HUES6 (cell line): Measurements from ENCODE around the gene C6.

Experiments used
- H3K27ac ChIP-seq: 2 replicates; pipeline ENCODE4 v1.7.0; 2013; ENCODE audit warnings: low read depth, mild to moderate bottlenecking, low read length, inconsistent platforms
- H3K27me3 ChIP-seq: 2 replicates; pipeline ENCODE4 v1.6.1; 2013; ENCODE audit warnings: low read length; ENCODE audit not compliant: control insufficient read depth, insufficient read depth
- H3K36me3 ChIP-seq: 2 replicates; pipeline ENCODE4 v1.6.1; 2013; ENCODE audit warnings: low read length; ENCODE audit not compliant: control insufficient read depth, insufficient read depth
- H3K4me1 ChIP-seq: 2 replicates; pipeline ENCODE4 v1.6.1; 2013; ENCODE audit warnings: low read length; ENCODE audit not compliant: control insufficient read depth, insufficient read depth
- H3K4me3 ChIP-seq: 2 replicates; pipeline ENCODE4 v1.5.1; 2013; ENCODE audit warnings: low read depth, low read length
- H3K9ac ChIP-seq: one replicate; pipeline ENCODE4 v1.6.1; 2013; ENCODE audit warnings: mild to moderate bottlenecking, low read length
- H3K9me3 ChIP-seq: 2 replicates; pipeline ENCODE4 v1.6.1; 2013; ENCODE audit warnings: low read depth, low read length; ENCODE audit not compliant: control insufficient read depth, insufficient read depth

Gene C6

DNA sequence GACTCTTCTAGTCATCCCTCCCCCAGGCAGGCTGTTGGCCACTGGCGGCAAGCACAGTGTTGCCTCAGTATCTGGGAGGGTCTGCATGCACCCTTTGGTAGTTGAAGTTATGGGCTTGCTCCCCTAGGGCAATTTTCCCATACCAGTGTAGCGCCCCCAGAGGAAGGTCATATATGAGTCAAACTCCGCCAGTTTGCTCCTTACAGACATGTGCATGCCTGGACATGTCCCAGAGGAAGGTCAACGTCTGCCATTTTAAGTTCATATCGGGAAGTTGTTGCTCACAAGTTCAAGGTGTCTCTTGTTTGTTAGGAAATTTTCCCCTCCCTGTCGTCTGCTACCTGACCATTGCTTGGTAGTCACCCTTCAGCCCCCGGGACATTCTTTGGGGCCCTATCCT, 90.9 kb downstream of the C6 start:
- Histone ChIP-seq H3K9ac (no peak overlapping the region), H3K27ac (0 out of 2 replicates have a peak overlapping the region, but pooled peaks have one; percentile 12), H3K36me3 (no peaks in the 10 kb centered on the region), H3K4me3 (no peak overlapping the region), H3K4me1 (no peaks in the 10 kb centered on the region), H3K27me3 (no peaks in the 10 kb centered on the region), H3K9me3 (peaks cover 7% of the 10 kb centered on the region)

DNA sequence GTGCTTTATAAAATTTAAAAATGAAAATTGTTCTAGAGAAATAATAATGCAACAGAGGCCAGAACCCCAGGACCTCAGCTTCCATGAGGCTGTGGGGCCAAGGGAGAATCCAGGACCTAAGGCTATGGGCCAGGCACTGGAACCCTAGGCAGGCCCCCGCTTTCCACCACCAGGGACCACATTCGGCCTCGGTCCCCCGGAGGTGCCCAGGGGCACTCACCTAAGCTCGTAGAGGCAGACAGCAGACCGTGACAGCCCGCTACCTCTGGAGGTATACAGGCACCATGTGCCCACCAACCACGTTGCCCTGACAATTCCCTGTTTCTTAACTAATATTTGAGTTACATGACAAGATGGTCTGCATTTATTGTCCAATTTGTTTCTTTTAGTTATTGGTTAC, 92.7 kb downstream of the C6 start:
- Histone ChIP-seq H3K27me3 (no peaks in the 10 kb centered on the region), H3K4me1 (no peaks in the 10 kb centered on the region), H3K36me3 (no peaks in the 10 kb centered on the region), H3K27ac (no peak overlapping the region), H3K9ac (no peak overlapping the region), H3K9me3 (peaks cover 7% of the 10 kb centered on the region), H3K4me3 (no peak overlapping the region)

DNA sequence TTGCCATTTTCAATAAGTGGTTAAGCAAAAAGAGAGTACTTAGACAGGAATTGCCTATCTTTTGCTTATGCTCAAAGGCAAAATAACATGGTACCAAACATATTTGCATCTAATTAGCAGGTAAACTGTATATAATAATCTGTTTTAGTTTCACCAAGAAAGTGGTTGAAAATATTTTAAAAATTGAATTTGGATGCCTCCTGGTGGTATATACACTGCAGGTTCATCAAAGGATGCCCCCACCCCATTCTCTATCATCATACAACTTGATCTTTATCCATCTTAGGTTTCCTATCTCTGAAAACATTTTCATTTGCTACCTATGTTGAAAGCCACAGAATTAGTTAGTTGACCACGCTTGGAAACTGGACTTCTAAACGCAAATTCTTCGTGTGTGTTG, 95.2 kb downstream of the C6 start:
- Histone ChIP-seq H3K27ac (no peak overlapping the region), H3K4me3 (no peak overlapping the region), H3K36me3 (no peaks in the 10 kb centered on the region), H3K9me3 (peaks cover 7% of the 10 kb centered on the region), H3K27me3 (no peaks in the 10 kb centered on the region), H3K9ac (no peak overlapping the region), H3K4me1 (no peaks in the 10 kb centered on the region)

DNA sequence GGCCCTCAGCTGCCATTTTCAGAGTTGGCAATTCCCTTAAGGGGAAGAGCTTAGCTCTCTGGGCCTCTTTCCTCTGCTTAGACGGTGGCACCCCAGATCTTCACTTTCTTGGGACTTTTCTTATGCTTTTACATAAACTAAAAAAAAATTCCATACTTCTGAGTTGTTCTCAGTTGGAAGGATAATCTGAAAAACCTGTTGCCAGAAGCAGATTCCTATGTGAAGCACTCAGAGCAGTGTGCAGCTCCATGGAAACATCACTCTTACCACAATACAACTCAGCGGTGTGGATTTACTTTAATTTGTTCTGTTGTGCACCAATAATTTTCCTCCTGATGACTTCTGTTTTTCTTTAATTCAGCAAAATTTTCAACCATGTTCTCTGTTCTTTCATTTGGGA, 98.1 kb downstream of the C6 start:
- H3K9ac ChIP-seq: no peak overlapping the region
- no peak overlapping the region for H3K4me3 ChIP-seq
- no peak overlapping the region for H3K27ac ChIP-seq
- no peaks in the 10 kb centered on the region for H3K9me3 ChIP-seq
- H3K27me3 ChIP-seq: no peaks in the 10 kb centered on the region
- no peaks in the 10 kb centered on the region for H3K4me1 ChIP-seq
- no peaks in the 10 kb centered on the region for H3K36me3 ChIP-seq

DNA sequence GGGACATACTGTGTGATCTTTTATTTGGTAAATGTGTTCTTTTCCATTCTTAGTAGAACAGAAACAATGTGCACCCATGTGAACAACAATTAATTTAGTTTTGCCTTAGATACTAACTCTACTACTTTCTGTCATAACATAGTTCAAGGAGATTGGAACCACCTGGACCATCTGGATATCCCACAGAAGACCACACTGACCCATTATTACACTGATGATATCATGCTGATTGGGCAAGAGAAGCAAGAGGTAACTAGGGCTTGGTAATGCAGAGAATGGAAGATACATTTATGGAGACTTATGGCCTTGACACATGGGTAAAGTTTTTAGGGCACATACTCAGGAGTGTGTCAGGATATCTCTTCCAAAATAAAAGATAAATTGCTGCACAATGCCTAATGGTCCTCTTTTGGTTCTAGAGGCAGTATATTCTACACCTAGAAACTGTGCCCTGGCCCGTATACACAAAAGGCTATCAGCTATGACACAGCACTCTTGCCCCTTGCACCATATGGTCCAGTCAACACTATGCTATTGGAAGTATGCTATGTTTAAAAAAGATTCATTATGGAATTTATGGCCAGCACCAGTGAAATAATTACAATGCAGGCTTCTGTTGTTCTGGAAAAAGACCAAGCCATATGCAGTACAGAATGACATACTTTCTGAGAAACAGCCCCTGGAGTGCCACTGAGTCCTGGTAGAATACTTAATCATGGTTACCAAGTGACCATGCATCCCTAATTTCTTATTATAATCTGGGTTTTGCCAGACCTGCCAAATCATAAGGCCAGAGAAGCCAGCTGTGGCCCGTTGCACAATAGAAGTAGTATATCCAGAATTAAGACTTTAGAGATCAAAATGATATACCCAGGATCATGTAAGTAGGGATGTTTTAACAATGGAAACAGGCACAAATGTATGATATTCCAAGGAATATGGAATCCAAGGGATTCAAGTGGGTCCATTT, 100.6 kb downstream of the C6 start:
- Histone ChIP-seq H3K9ac (no peak overlapping the region), H3K27ac (no peak overlapping the region), H3K4me3 (no peak overlapping the region), H3K9me3 (no peaks in the 10 kb centered on the region), H3K36me3 (no peaks in the 10 kb centered on the region), H3K4me1 (no peaks in the 10 kb centered on the region), H3K27me3 (no peaks in the 10 kb centered on the region)

DNA sequence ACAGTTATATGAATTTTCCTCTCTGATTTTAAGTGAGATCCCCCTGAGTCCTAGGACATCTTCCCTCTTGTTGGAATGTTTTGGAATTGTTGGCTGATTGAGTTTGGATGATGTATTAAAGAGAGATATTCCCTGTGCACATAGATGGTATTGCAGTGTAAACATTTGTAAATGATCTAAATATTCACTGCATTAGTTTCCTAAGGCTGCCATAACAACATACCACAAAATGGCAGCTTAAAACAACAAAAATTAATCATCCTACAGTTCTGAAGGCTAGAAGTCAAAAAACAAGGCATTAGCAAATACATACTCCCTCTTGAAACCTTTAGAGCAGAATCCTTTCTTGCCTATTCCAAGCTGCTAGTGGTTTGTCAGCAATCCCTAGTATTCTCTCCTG, 104.1 kb downstream of the C6 start:
- H3K4me1 ChIP-seq: no peaks in the 10 kb centered on the region

DNA sequence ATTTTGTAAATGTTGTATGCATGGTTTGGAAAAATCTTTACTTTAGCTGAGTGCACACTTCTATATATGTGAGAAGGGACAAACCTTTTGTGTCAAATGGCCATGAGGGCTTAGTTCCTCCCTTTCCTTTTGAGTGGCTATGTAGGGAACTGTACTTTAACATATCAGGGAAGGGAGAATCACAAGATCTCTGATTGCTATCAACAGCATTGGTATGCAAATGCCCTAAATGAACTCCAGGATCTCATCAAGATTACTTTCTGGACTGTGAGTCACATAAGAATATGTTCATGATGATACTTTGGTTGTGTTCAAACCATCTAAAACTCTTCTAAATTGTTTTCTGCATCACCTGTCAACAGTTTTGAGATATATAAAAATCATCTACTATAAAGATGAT, 111.0 kb downstream of the C6 start:
- H3K9me3 ChIP-seq: no peaks in the 10 kb centered on the region
- H3K9ac ChIP-seq: no peak overlapping the region
- H3K4me1 ChIP-seq: no peaks in the 10 kb centered on the region
- no peaks in the 10 kb centered on the region for H3K36me3 ChIP-seq
- H3K27me3 ChIP-seq: no peaks in the 10 kb centered on the region
- H3K27ac ChIP-seq: no peak overlapping the region
- no peak overlapping the region for H3K4me3 ChIP-seq

More for the DNA sequence above, 104.1 kb downstream of the C6 start:
- Histone ChIP-seq H3K4me3 (no peak overlapping the region), H3K36me3 (no peaks in the 10 kb centered on the region), H3K27me3 (no peaks in the 10 kb centered on the region), H3K9me3 (no peaks in the 10 kb centered on the region), H3K9ac (no peak overlapping the region), H3K27ac (no peak overlapping the region)

DNA sequence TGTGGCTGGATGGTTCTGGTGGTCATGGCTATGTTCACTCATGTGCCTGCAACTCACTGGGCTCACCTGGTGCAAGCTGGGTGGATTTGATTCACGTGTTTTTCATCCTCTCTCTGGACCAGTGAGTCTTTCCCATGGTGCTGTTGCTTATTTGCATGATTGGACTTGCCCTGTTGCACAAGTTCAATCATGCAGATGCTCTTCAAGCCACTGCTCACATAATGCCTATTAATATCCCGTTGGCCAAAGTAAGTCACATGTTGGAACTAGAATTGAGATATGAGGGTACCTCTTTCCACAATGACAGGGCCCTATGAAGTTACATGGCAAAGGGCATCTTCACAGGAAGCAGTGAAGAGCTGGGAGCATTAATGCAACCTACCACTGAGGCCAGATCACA, 115.7 kb downstream of the C6 start:
- no peaks in the 10 kb centered on the region for H3K27me3 ChIP-seq
- H3K9me3 ChIP-seq: no peaks in the 10 kb centered on the region
- no peak overlapping the region for H3K9ac ChIP-seq
- H3K4me1 ChIP-seq: no peaks in the 10 kb centered on the region
- H3K27ac ChIP-seq: no peak overlapping the region
- no peaks in the 10 kb centered on the region for H3K36me3 ChIP-seq
- no peak overlapping the region for H3K4me3 ChIP-seq

DNA sequence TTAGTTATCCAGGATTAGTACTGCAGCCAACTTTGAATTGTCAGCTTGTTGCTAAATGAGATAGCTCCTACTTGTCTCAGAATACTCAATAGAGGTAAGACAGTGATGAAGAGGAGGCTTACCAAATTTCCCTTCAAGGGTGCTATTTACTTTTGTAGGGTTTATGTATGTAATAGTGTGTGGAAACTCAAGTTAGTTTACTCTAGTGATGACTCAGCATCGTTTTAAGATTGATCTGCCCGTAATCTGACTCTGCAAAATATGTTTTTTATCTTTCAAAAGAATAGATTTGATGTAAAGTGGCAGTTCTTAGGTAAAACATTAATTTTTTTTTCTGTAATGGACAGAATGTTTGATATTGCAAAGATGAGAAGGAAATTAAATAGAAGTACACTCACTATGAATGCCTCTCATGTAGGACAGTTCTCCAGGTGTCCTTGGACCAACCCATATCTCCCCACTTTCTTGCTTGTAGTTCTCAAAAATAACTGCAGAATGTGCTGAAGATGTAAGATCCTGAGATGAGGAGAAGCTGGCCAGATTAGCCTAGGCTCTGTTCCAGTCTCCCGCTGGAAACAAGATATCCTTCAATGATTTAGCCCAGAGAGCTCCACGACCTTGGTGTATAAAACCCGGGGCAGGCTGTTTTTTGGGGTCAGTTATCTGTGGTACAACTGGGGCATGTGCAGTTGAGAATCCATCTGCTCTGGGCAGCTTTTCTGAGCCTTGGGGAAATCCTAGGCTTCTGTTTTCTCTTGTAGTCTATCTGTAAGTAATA, 117.8 kb downstream of the C6 start:
- H3K36me3 ChIP-seq: no peaks in the 10 kb centered on the region
- H3K4me1 ChIP-seq: no peaks in the 10 kb centered on the region
- H3K9me3 ChIP-seq: no peaks in the 10 kb centered on the region
- no peak overlapping the region for H3K27ac ChIP-seq
- H3K9ac ChIP-seq: no peak overlapping the region
- H3K27me3 ChIP-seq: no peaks in the 10 kb centered on the region
- H3K4me3 ChIP-seq: no peak overlapping the region

DNA sequence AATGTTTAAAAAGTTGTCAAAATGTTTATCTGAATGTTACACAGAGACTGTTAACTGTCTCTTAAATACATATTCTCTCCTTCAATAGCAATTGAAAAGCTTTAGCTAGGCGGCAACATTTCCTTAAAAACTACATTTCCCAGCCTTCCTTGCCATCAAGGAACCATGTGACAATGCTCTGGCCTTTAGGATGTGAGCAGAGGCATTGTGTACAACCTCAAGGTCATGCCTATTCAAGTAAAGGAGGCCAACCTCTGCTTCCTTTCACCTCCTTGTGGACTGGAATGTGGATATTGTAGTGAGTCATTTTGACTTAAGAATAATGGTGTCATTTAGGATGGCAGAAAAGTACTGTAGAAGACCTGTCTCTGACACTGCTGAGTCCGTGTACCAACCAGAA, 118.5 kb downstream of the C6 start:
- Histone ChIP-seq H3K27ac (no peak overlapping the region), H3K27me3 (no peaks in the 10 kb centered on the region), H3K4me3 (no peak overlapping the region)

DNA sequence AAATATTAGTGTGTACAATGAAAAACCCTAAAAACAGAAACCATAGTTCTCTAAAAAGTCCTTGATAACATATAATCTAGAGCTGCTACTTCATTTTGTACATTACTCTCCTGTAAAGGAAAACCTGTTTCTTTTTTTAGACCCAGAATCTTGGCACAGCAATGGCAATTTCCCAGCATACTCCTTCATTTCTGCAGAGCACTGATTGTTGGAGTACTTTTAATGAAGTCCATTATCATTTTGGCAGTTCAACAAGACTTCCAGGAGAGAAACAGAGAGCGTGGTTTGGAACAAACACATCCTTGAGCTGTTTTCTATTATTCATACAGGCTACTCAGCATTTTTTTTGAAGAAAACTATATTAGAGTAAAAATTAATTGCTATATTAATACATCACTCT, 119.5 kb downstream of the C6 start:
- Histone ChIP-seq H3K27ac (no peak overlapping the region), H3K27me3 (no peaks in the 10 kb centered on the region), H3K4me3 (no peak overlapping the region), H3K4me1 (no peaks in the 10 kb centered on the region), H3K9me3 (no peaks in the 10 kb centered on the region), H3K36me3 (no peaks in the 10 kb centered on the region), H3K9ac (no peak overlapping the region)

More for the DNA sequence above, 118.5 kb downstream of the C6 start:
- Histone ChIP-seq H3K4me1 (no peaks in the 10 kb centered on the region), H3K36me3 (no peaks in the 10 kb centered on the region), H3K9ac (no peak overlapping the region), H3K9me3 (no peaks in the 10 kb centered on the region)
